Stimulated activated CD4-positive, alpha-beta T cell treated with anti-CD3 and anti-CD28 coated beads, Interleukin-4, amount 100 ng/mL, for 1 hour (primary cell): ENCODE measurements around the gene OR51G1.
"Not testable (repeated sequence)": the region's sequence is repeated elsewhere in the genome, so short reads cannot be mapped to it uniquely, and the experiment has no call there.

Experiments used
- DNase-seq: peaks from one replicate; pipeline ENCODE4 v3.0.0-alpha.2; 2020

The OR51G1 gene, protein sequence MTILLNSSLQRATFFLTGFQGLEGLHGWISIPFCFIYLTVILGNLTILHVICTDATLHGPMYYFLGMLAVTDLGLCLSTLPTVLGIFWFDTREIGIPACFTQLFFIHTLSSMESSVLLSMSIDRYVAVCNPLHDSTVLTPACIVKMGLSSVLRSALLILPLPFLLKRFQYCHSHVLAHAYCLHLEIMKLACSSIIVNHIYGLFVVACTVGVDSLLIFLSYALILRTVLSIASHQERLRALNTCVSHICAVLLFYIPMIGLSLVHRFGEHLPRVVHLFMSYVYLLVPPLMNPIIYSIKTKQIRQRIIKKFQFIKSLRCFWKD

GRCh38 chr11:4924239-4924638, at the start of gene OR51G1:
Gene OR51G1 (minus strand): TSS chr11:4924339. CDS start chr11:4924339, 0 bp downstream.
- DNase-seq = no peak

- no peak for DNase-seq
Observed at GRCh38 chr11:4962816-4963215, 38.7 kb upstream of the OR51G1 start.

DNA sequence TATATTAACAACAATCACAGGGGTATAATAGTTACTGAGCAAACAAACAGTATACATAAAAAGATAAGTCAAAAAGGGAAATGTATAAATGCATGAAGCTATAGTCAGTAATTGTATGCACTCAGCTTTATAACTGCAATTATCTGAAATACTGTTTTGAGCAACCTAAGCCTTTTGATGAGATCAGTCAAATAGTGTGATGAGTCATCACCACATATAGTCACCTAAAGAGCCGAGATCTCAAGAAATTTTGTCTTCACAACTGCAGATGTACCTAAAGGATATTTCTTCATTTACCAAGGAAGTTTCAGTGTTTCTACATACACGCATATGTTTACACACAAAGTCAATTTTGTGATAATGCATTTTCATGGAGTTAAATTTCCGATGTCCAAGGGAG, 36.7 kb upstream of the OR51G1 start:
- no peak for DNase-seq

DNA sequence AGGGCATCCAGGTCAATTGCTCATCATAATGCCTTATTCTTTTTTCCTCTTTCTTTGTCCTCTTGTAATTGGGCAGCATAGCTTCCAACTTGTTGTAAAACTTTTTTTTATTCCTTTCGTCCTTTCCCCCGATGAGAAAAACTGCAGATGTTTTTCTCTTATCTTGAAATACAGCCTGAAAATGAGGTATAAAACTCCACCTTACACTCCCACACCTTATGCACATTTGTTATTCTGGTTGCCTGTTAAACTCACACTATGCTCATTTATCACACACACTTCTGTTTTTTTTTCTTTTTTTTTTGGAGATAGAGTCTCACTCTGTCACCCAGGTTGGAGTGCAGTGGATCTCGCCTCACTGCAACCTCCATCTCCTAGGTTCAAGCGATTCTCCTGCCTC, 33.3 kb upstream of the OR51G1 start:
- no peak for DNase-seq

DNA sequence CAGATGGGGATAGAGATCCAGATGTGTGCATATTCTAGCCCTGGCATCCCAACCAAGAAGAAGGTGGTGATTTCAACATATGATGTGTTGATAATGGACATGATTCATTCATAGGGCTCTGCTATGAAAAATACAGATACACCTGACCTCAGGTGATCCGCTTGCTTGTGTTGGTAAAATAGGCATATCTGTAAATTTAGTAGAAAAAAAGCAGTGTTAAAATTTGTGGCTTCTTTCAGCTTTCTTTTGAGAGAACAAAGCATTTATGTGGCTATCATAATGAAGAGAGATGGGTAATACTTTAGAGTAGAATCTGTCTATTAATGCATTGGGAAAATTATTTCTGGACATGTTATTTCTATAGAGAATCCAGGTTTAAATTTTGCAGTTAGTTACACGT, 31.5 kb upstream of the OR51G1 start, which contains the start of gene OR51A2:
Gene OR51A2, minus strand, starts transcription at position 101 of the 400 bp plus-strand sequence. Its CDS starts 0 bp downstream, at position 101.
- not testable (repeated sequence) for DNase-seq

DNA sequence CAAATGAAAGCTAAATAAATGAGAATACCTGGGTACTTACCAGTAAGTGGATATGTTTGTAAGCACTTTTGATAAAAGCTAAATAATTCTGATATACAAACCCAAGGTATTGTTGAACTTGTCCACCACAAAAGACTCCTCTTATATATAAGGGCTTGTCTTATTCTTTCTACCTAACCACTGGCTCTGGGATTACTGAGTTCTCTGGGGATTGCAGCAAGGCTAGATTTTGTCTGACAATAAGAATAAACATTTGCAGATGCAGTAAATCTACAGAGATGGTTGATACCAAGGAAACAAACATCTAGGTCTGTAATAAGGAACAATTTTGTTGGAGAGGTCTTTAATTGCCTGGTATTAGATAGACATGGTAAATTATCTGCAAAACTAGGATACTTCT, 23.4 kb upstream of the OR51G1 start, which contains the start of gene OR51A4:
Gene OR51A4, minus strand, starts transcription at position 101 of the 400 bp plus-strand sequence. CDS start 505 bp downstream, outside the sequence.
- DNase-seq = no peak

DNA sequence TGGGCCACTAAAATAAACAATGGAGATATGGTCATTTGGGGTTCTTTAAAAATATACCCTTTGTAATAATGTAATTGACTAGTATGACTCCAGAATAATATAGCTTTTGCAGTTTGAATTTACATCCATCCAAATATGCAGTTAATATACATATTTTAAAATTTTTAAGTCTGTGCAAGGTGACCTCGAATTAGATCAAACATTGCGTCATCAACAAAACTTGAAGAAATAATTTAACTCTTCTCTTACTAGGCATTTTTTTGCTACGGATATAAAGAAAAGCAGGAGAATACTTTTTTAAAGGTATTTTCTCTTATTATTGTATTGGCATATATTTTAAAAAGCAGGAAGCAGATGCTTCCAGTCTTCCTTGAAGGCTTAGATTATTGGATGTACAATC, 12.6 kb upstream of the OR51G1 start:
- no peak for DNase-seq

GRCh38 chr11:4932751-4933150, 8.6 kb upstream of the OR51G1 start:
- DNase-seq = no peak

GRCh38 chr11:4926608-4927007, 2.5 kb upstream of the OR51G1 start:
- DNase-seq = no peak

DNA sequence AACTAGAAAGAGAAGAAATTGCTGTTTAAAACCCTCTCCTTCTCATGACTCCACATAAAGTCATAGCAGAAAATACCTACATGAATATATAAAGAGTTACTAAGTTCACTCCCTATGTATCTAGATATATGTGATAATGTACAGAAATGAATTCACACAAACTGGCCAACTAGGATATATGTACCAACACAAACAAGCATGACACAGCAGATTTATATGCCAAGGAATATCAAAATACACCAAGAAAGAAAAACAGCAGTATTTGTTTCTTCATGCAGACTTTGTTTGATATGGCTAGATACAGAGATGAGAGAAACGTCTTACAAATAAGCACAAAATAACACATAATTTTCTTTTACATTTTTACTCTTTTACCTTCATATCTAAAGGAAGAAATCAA, 1.8 kb downstream of the OR51G1 start:
- no peak for DNase-seq

DNA sequence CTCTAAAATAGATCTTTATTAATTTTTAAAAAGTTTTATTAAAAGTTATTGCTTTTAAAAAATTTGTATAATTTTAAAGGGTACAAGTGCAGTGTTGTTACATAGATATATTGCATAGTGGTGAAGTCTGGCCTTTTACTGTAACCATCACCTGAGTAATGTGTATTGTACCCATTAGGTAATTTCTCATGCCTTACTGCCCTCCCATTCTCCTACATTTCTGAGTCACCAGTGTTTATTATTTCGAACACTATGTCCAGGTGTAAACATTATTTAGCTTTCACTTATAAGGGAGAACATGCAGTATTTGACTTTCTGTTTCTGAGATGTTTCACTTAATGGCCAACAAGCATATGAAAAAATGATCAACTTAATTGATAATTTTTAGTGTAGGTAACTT, 2.3 kb downstream of the OR51G1 start:
- DNase-seq = no peak

DNA sequence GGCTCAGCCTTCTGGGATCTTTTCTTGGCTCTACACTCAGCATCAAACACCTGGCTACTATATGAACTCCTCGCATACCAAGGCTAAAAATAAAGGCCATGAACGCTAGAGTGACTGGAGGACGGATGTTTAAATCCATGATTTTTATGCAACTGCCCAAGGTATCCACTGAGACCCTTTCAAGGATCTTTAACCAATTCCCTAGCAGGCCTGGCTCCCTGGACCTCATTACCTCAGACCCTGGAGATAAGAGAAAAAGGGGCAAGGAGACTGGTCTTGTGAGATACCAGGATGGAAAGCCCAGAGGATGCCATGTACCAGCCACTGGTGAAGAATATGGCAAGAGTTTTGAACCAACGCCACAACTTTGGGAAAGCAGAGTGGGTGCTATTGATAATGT, 4.9 kb downstream of the OR51G1 start, which contains the start of gene OR51G2:
Gene OR51G2, minus strand, starts transcription at position 101 of the 400 bp plus-strand sequence. CDS start 3,687 bp downstream, outside the sequence.
- DNase-seq = no peak

- DNase-seq = no peak
Observed at GRCh38 chr11:4916581-4916980, 7.6 kb downstream of the OR51G1 start.

GRCh38 chr11:4903484-4903883, 20.7 kb downstream of the OR51G1 start, which contains the start of gene OR51A7:
Gene OR51A7 (plus strand): TSS chr11:4903783. CDS start chr11:4907370, 3,587 bp downstream.
- no peak for DNase-seq

GRCh38 chr11:4891996-4892640, 32.0 kb downstream of the OR51G1 start:
- no peak for DNase-seq

- no peak for DNase-seq
Observed at GRCh38 chr11:4890279-4890678, 33.9 kb downstream of the OR51G1 start.

DNA sequence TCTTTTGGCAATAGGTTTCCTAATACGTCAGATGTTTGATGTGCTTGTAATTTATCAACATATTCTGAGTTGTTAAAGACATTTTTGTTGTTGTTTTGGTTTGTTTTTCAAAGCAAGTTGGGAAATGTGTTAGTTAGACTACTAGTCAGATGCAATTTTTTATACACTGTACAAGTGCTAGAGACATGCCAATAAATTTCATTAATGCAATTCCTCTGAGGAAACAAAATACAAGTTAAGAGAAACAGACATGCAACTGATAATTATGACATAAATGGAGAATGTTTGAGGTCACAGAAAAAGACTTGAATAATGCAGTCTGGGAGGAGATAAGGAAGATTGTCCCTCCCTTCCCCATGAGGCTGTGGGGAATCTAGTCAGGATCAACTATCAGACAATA, 36.5 kb downstream of the OR51G1 start:
- no peak for DNase-seq

DNA sequence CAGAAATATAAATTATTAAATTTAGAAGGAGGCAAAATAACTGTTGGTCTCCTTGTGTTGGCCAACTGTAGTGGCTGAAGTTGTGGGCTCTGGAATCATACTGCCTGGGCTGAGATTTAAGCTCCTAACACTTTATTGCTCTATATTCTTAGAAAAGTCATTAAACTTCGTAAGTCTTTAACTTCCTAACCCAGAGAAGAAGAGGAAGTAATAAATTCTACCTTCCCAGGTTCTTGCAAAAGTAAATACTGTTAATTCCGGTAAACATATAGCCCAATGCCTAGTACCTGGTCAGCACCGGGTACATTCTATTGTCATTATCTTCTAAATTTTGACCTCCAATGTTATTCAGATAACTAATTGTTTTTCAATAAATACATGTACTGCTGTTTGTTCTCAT, 38.0 kb downstream of the OR51G1 start:
- no peak for DNase-seq

- DNase-seq = no peak
Observed at GRCh38 chr11:4884361-4884760, 39.8 kb downstream of the OR51G1 start.

DNA sequence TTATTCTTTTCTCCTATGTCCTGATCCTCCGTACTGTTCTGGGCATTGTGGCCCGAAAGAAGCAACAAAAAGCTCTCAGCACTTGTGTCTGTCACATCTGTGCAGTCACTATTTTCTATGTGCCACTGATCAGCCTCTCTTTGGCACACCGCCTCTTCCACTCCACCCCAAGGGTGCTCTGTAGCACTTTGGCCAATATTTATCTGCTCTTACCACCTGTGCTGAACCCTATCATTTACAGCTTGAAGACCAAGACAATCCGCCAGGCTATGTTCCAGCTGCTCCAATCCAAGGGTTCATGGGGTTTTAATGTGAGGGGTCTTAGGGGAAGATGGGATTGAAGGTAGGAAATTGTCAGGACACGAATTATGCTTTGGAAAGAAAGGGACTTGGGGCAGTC, 41.6 kb downstream of the OR51G1 start:
- DNase-seq = no peak

GRCh38 chr11:4881860-4882500, 42.2 kb downstream of the OR51G1 start, which contains the start of gene OR51T1:
Gene OR51T1 (plus strand): TSS chr11:4881900. CDS start chr11:4881900, 0 bp downstream.
- DNase-seq = no peak

- DNase-seq = no peak
Observed at GRCh38 chr11:4881188-4881587, 43.0 kb downstream of the OR51G1 start.
